DOHH2 (cell line): ENCODE measurements around the gene ALS2.

Experiments used
- H3F3A ChIP-seq: fragments of 200-600 bp; sonication (generic), shearing (Covaris generic); 2 replicates; pipeline ENCODE4 v1.6.0; 2016; ENCODE audit warnings: antibody characterized with exemption, mild to moderate bottlenecking; ENCODE audit not compliant: control insufficient read depth, insufficient read depth
- H3K27ac ChIP-seq: fragments of 200-600 bp; sonication (generic); 2 replicates; pipeline ENCODE4 v1.5.1; 2014; ENCODE audit warnings: low read depth, mild to moderate bottlenecking, low read length, moderate library complexity
- H3K27me3 ChIP-seq: fragments of 200-600 bp; sonication (generic); 2 replicates; pipeline ENCODE4 v1.6.1; 2014; ENCODE audit warnings: mild to moderate bottlenecking, low read length, mixed read lengths; ENCODE audit not compliant: control insufficient read depth
- H3K36me3 ChIP-seq: fragments of 200-600 bp; sonication (generic); 2 replicates; pipeline ENCODE4 v1.6.1; 2014; ENCODE audit warnings: mild to moderate bottlenecking, low read length, moderate library complexity, mixed read lengths; ENCODE audit not compliant: control insufficient read depth
- H3K4me1 ChIP-seq: fragments of 200-600 bp; sonication (generic); 2 replicates; pipeline ENCODE4 v1.6.1; 2014; ENCODE audit warnings: mild to moderate bottlenecking, low read length, mixed read lengths; ENCODE audit not compliant: control insufficient read depth
- H3K4me2 ChIP-seq: fragments of 200-600 bp; sonication (generic); 2 replicates; pipeline ENCODE4 v1.6.0; 2014; ENCODE audit warnings: mild to moderate bottlenecking, low read length, moderate library complexity
- H3K4me3 ChIP-seq: fragments of 200-600 bp; sonication (generic); 2 replicates; pipeline ENCODE4 v1.5.1; 2014; ENCODE audit warnings: mild to moderate bottlenecking, low read length, mixed read lengths
- H3K79me2 ChIP-seq: fragments of 200-600 bp; sonication (generic); 2 replicates; pipeline ENCODE4 v1.6.1; 2014; ENCODE audit warnings: mild to moderate bottlenecking, low read length, mixed read lengths; ENCODE audit not compliant: control insufficient read depth
- H3K9me2 ChIP-seq: fragments of 200-600 bp; sonication (generic); replicated peaks from 2 replicates; pipeline ENCODE4 v1.6.1; 2014; ENCODE audit warnings: mild to moderate bottlenecking, low read length, mixed read lengths; ENCODE audit not compliant: control insufficient read depth
- H3K9me3 ChIP-seq: fragments of 200-600 bp; sonication (generic); 2 replicates; pipeline ENCODE4 v1.6.1; 2014; ENCODE audit warnings: antibody characterized with exemption, low read length, mixed read lengths; ENCODE audit not compliant: control insufficient read depth, insufficient read depth
- H4K20me1 ChIP-seq: fragments of 200-600 bp; sonication (generic); 2 replicates; pipeline ENCODE4 v1.6.0; 2014; ENCODE audit warnings: low read depth, mild to moderate bottlenecking, antibody characterized with exemption, low read length, moderate library complexity; ENCODE audit not compliant: control insufficient read depth, insufficient read depth
- EZH2phosphoT487 ChIP-seq: fragments of 200-600 bp; sonication (generic); IDR thresholded peaks from 2 replicates; pipeline ENCODE4 v1.6.1; 2017; ENCODE audit warnings: borderline replicate concordance, mild to moderate bottlenecking, antibody characterized with exemption, low read length, moderate library complexity, mixed read lengths
- TF ChIP-seq, protein P1 (sequence below): fragments of 200-600 bp; sonication (generic); IDR thresholded peaks from one replicate; pipeline ENCODE4 v1.5.1; 2014; ENCODE audit warnings: antibody characterized with exemption, mild to moderate bottlenecking, low read depth, low read length; ENCODE audit not compliant: poor library complexity, severe bottlenecking

The ALS2 gene

DNA sequence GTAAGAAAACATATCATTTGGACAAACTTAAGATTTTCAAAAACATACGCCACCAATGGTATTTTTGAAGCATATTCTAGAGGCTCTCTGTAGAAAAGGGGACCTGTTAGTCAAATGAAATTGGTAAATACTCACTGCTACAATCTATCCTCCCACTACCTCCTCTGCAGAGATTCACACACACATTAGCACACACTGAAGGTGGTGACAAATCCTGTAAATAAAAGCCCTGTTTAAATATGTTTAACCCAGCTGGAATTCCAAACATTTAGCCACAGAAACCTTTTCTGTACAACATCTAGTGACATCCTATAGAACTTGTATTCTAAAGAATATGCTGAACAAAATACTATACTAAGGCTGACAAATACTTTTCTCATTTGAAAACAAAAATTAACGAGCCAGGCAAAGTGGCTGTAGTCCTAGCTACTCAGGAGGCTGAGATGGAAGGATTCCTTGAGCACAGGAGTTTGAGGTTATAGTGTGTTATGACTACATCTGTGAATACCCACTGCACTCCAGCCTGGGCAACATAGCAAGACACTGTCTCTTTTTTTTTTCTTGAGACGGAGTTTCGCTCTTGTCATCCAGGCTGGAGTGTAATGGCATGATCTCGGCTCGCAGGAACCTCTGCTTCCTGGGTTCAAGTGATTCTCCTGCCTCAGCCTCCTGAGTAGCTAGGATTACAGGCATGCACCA lies 25.9 kb downstream of the ALS2 start:
- H3K36me3 ChIP-seq = no peaks in the 10 kb centered on the region
- no peaks in the 10 kb centered on the region for H3K4me1 ChIP-seq
- H3K9me3 ChIP-seq = no peaks in the 10 kb centered on the region
- no peaks in the 10 kb centered on the region for H3F3A ChIP-seq
- 0 out of 2 replicates have a peak, but pooled peaks cover 2% of the 10 kb centered on the region for H3K27me3 ChIP-seq
- H3K9me2 ChIP-seq = no peaks in the 10 kb centered on the region
- no peaks in the 10 kb centered on the region for H4K20me1 ChIP-seq
- TF ChIP-seq, protein P1, sequence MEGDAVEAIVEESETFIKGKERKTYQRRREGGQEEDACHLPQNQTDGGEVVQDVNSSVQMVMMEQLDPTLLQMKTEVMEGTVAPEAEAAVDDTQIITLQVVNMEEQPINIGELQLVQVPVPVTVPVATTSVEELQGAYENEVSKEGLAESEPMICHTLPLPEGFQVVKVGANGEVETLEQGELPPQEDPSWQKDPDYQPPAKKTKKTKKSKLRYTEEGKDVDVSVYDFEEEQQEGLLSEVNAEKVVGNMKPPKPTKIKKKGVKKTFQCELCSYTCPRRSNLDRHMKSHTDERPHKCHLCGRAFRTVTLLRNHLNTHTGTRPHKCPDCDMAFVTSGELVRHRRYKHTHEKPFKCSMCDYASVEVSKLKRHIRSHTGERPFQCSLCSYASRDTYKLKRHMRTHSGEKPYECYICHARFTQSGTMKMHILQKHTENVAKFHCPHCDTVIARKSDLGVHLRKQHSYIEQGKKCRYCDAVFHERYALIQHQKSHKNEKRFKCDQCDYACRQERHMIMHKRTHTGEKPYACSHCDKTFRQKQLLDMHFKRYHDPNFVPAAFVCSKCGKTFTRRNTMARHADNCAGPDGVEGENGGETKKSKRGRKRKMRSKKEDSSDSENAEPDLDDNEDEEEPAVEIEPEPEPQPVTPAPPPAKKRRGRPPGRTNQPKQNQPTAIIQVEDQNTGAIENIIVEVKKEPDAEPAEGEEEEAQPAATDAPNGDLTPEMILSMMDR = no peak
- TF ChIP-seq EZH2phosphoT487 = no peak
- no peak overlapping the region for H3K27ac ChIP-seq
- H3K4me2 ChIP-seq = no peak overlapping the region
- no peak overlapping the region for H3K4me3 ChIP-seq
- no peaks in the 10 kb centered on the region for H3K79me2 ChIP-seq

DNA sequence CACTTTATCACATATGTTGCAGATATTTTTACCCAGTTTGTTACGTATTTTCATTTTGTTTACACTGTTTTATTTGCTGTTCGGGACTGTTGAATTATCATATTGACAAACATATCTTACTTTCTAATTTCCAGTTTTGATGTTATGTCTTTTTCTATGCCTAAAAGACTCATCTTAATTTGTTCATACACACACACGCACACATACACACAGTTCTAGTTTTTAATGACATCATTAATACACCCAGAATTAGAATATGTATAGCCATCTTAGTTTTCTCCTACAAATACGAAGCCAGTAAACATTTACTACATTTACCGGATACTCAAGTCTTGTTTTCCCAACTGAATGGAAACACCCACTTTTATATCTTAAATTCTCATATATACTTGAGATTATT lies 29.2 kb downstream of the ALS2 start:
- H3K4me3 ChIP-seq = no peak overlapping the region
- no peak overlapping the region for H3K27ac ChIP-seq
- no peaks in the 10 kb centered on the region for H3K36me3 ChIP-seq
- H3K9me2 ChIP-seq = no peaks in the 10 kb centered on the region
- no peaks in the 10 kb centered on the region for H4K20me1 ChIP-seq
- no peaks in the 10 kb centered on the region for H3K4me1 ChIP-seq
- no peaks in the 10 kb centered on the region for H3K9me3 ChIP-seq
- no peak for TF ChIP-seq EZH2phosphoT487
- TF ChIP-seq, protein P1 = no peak
- no peaks in the 10 kb centered on the region for H3K79me2 ChIP-seq
- no peaks in the 10 kb centered on the region for H3F3A ChIP-seq
- H3K4me2 ChIP-seq = no peak overlapping the region
- 0 out of 2 replicates have a peak, but pooled peaks cover 2% of the 10 kb centered on the region for H3K27me3 ChIP-seq

GRCh38 chr2:201746551-201746950 lies 34.2 kb downstream of the ALS2 start:
- Histone ChIP-seq H3K36me3 (no peaks in the 10 kb centered on the region), H3K27me3 (no peaks in the 10 kb centered on the region), H3K27ac (no peak overlapping the region), H3K4me2 (no peak overlapping the region), H3K79me2 (no peaks in the 10 kb centered on the region), H3K4me1 (no peaks in the 10 kb centered on the region), H4K20me1 (no peaks in the 10 kb centered on the region), H3K9me3 (no peaks in the 10 kb centered on the region), H3K4me3 (no peak overlapping the region), H3K9me2 (no peaks in the 10 kb centered on the region), H3F3A (no peaks in the 10 kb centered on the region)
- TF ChIP-seq, protein P1 = no peak
- no peak for TF ChIP-seq EZH2phosphoT487
